ENCODE data around the gene LAMA3. TPM values are rescaled to one million over a fixed set of nuclear protein-coding genes. Genes with fewer than 3 reads are reported as not detected.

The LAMA3 gene
- total and polyA plus RNA-seq, 2 donors (not counting 3 experiments of a cell fraction or from before 2014, with no cell fraction given) = 2.6 to 12.3 TPM

DNA sequence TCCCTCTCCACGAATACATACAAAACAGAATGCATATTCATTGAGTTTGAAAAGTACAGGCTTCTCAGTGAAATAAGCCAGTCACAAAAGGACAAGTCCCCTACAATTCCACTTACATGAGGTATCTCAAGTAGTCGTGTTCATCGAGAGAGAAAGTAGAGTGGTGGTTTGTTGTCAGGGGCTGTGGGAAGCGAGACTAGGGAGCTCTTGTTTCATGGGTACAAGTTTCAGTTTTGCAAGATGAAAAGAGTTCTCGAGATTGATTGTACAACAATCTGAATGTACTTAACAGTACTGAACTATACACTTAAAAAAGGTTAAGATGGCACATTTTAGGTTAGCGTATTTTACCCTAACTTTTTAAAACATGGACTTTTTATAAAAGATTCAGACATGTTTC is 253.9 kb downstream of the LAMA3 start:
- no peak overlapping the region for H3K4me3 ChIP-seq (replicated peaks in 1 of 3; ENCODE audit: insufficient read depth in 1 of 3, low read depth in 1 of 3, low read length in 3 of 3)
- H3K9ac ChIP-seq (replicated peaks; ENCODE audit: extremely low read depth, insufficient read depth, low read length) = no peak overlapping the region
- H3K4me2 ChIP-seq (ENCODE audit: insufficient read depth, low read length) = no peak overlapping the region
- H3K9me3 ChIP-seq (replicated peaks; ENCODE audit: control insufficient read depth, insufficient read depth, low read length) = no peaks in the 10 kb centered on the region
- H3K36me3 ChIP-seq (ENCODE audit: control insufficient read depth in 2 of 2, extremely low read depth in 1 of 2, insufficient read depth in 2 of 2, low read length in 2 of 2) = no peaks in the 10 kb centered on the region
- dilution Hi-C loops (cut with MboI; ENCODE audit: extremely low pct_ligation_motif_present, low sequenced_read_pairs) (no loop called here), intact Hi-C loops (cut with micrococcal nuclease) (no loop called here)
- DNase-seq (ENCODE audit: low read depth, low spot score) (no peak), FAIRE-seq (no peak)
- TF ChIP-seq, protein P1, sequence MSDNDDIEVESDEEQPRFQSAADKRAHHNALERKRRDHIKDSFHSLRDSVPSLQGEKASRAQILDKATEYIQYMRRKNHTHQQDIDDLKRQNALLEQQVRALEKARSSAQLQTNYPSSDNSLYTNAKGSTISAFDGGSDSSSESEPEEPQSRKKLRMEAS (IDR thresholded peaks at IDR 0.05; ENCODE audit: insufficient read depth, insufficient read length) = no peak
- TF ChIP-seq MYC (IDR thresholded peaks at IDR 0.05; ENCODE audit: low read depth, low read length) = no peak
- no TSS peak for BruUV-seq (replicated peaks)
- CTCF ChIA-PET = no interaction called here
- H2AFZ ChIP-seq (ENCODE audit: low read depth, low read length) = no peak overlapping the region
- no peaks in the 10 kb centered on the region for H3K79me2 ChIP-seq (ENCODE audit: control insufficient read depth, insufficient read depth, low read length)
- no peaks in the 10 kb centered on the region for H4K20me1 ChIP-seq (replicated peaks; ENCODE audit: control insufficient read depth, extremely low read depth, insufficient read depth, low read length)
- no peaks in the 10 kb centered on the region for H3K27me3 ChIP-seq (ENCODE audit: control insufficient read depth in 2 of 2, insufficient read depth in 2 of 2, low read length in 2 of 2)
- no peak overlapping the region for H3K27ac ChIP-seq (ENCODE audit: insufficient read depth, low read depth, low read length)
- no peaks in the 10 kb centered on the region for H3K4me1 ChIP-seq (ENCODE audit: control insufficient read depth, extremely low read depth, insufficient read depth, low read length)
- H3K9me1 ChIP-seq (replicated peaks; ENCODE audit: control insufficient read depth, extremely low read depth, insufficient read depth, low read length) = no peaks in the 10 kb centered on the region
- POLR2A ChIA-PET = no interaction called here

DNA sequence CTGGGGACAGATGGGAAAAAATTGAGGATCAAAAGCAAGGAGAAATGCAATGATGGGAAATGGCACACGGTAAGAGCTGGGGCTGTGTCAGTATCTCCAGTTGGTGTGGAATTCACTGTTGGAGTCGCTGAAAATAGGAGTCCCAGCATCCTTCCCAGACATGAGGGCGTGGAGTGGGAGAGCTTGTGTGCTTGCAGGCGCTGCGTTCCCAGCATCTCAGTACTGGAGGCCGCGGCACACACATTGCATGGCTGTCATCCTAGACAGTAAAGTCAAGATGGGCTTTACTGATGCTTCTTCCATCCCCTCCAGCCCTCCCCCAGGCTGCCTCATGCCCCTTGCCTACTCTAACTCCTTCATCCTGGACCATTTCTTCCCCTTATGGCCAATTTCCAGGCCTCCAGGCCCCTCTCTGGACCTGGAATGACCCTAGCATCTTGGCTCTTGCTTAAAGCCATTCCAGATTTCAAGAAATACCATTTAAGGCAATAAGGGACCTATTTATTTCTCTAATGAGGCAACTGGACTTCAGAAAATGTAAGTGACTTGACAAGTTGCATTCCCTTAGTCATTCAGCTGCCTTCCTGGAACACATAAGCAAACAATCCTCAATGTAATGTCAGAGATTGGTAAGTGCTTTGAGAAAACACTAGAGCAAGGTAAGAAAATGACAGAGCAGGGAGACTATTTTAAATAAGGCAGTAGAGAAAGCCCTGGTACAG is 254.8 kb downstream of the LAMA3 start:
- POLR2A ChIA-PET = no interaction called here
- FAIRE-seq = peak; percentile 24
- dilution Hi-C loops (cut with MboI; ENCODE audit: extremely low pct_ligation_motif_present, low sequenced_read_pairs) = no loop called here
- intact Hi-C loops (cut with micrococcal nuclease) = no loop called here
- Histone ChIP-seq H2AFZ (ENCODE audit: low read depth, low read length) (no peak overlapping the region), H3K4me3 (replicated peaks in 1 of 3; ENCODE audit: insufficient read depth in 1 of 3, low read depth in 1 of 3, low read length in 3 of 3) (no peak overlapping the region), H3K27ac (ENCODE audit: insufficient read depth, low read depth, low read length) (no peak overlapping the region), H3K79me2 (ENCODE audit: control insufficient read depth, insufficient read depth, low read length) (no peaks in the 10 kb centered on the region), H3K4me2 (ENCODE audit: insufficient read depth, low read length) (no peak overlapping the region), H3K9me3 (replicated peaks; ENCODE audit: control insufficient read depth, insufficient read depth, low read length) (no peaks in the 10 kb centered on the region), H4K20me1 (replicated peaks; ENCODE audit: control insufficient read depth, extremely low read depth, insufficient read depth, low read length) (no peaks in the 10 kb centered on the region), H3K27me3 (ENCODE audit: control insufficient read depth in 2 of 2, insufficient read depth in 2 of 2, low read length in 2 of 2) (no peaks in the 10 kb centered on the region), H3K36me3 (ENCODE audit: control insufficient read depth in 2 of 2, extremely low read depth in 1 of 2, insufficient read depth in 2 of 2, low read length in 2 of 2) (no peaks in the 10 kb centered on the region), H3K4me1 (ENCODE audit: control insufficient read depth, extremely low read depth, insufficient read depth, low read length) (no peaks in the 10 kb centered on the region), H3K9ac (replicated peaks; ENCODE audit: extremely low read depth, insufficient read depth, low read length) (no peak overlapping the region), H3K9me1 (replicated peaks; ENCODE audit: control insufficient read depth, extremely low read depth, insufficient read depth, low read length) (no peaks in the 10 kb centered on the region)
- DNase-seq (ENCODE audit: low read depth, low spot score) = no peak
- CTCF ChIA-PET = interaction anchor here (1.4 kb wide), 1 partner anchor 17 kb away, joined by 4 read pairs; no protein-coding TSS in a partner anchor
- no TSS peak for BruUV-seq (replicated peaks)
- TF ChIP-seq, protein P1 (IDR thresholded peaks at IDR 0.05; ENCODE audit: insufficient read depth, insufficient read length) = no peak
- TF ChIP-seq GATA2 (IDR thresholded peaks at IDR 0.05; ENCODE audit: insufficient read depth, insufficient read length, low read depth, low read length) (no peak), POLR2A (IDR thresholded peaks at IDR 0.05; ENCODE audit: low read depth, low read length) (no peak), POLR2AphosphoS5 (IDR thresholded peaks at IDR 0.05; ENCODE audit: insufficient read depth, low read depth, low read length) (no peak), FOS (IDR thresholded peaks at IDR 0.05; ENCODE audit: borderline replicate concordance, insufficient read depth, low read length) (no peak), MYC (IDR thresholded peaks at IDR 0.05; ENCODE audit: low read depth, low read length) (no peak), JUN (IDR thresholded peaks at IDR 0.05; ENCODE audit: borderline replicate concordance, insufficient read depth, insufficient read length, low read depth) (no peak), EZH2 (IDR thresholded peaks at IDR 0.05; ENCODE audit: borderline replicate concordance, low read depth, low read length, severe bottlenecking) (no peak)
- TF ChIP-seq, protein P2, sequence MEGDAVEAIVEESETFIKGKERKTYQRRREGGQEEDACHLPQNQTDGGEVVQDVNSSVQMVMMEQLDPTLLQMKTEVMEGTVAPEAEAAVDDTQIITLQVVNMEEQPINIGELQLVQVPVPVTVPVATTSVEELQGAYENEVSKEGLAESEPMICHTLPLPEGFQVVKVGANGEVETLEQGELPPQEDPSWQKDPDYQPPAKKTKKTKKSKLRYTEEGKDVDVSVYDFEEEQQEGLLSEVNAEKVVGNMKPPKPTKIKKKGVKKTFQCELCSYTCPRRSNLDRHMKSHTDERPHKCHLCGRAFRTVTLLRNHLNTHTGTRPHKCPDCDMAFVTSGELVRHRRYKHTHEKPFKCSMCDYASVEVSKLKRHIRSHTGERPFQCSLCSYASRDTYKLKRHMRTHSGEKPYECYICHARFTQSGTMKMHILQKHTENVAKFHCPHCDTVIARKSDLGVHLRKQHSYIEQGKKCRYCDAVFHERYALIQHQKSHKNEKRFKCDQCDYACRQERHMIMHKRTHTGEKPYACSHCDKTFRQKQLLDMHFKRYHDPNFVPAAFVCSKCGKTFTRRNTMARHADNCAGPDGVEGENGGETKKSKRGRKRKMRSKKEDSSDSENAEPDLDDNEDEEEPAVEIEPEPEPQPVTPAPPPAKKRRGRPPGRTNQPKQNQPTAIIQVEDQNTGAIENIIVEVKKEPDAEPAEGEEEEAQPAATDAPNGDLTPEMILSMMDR (IDR thresholded peaks at IDR 0.05; ENCODE audit: extremely low read depth in 1 of 2, insufficient read depth in 1 of 2, low read depth in 1 of 2, low read length in 2 of 2) = no peak

Measured in endothelial cell of umbilical vein (primary cell).